ENCODE data around the gene SPATA17.

DNA sequence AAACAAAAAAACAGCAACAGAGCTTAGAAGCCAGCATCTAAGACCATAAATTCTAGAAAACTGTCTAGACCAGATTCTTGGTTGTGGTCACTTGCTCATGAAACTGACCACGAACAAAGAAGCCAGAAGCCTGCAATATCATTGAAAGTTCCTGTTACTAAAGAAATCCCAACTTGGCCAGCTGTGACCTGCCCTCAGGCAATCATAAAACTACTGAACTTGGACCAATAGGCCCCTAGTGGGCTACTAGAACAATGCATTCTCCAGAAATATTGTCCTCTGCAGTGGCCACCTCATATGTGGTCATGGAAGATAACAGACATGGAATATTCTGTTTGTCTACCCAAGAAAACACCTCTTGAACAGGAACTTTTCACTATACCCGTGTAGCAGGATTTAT, 87.7 kb downstream of the SPATA17 start:
- TF ChIP-seq CTCF (IDR thresholded peaks at IDR 0.05) = no peak
- TF ChIP-seq POLR2A (IDR thresholded peaks at IDR 0.05) = no peak
